Kidney epithelial cell (primary cell): ENCODE data around the gene CAMTA1. TPM values are rescaled to one million over a fixed set of nuclear protein-coding genes. Genes with fewer than 3 reads are reported as not detected.

Source experiments
- DNase-seq: peaks from one replicate; pipeline ENCODE4 v3.0.0-alpha.2; 2010; ENCODE audit warnings: low read depth
- H3K27me3 ChIP-seq: 2 replicates; pipeline ENCODE4 v1.6.0; 2011; ENCODE audit warnings: low read length; ENCODE audit not compliant: control insufficient read depth, insufficient read depth
- H3K36me3 ChIP-seq: 2 replicates; pipeline ENCODE4 v1.5.1; 2011; ENCODE audit warnings: low read length; ENCODE audit not compliant: control insufficient read depth, insufficient read depth
- H3K4me3 ChIP-seq: 2 replicates; pipeline ENCODE4 v1.5.1; 2011; ENCODE audit warnings: low read depth, mild to moderate bottlenecking, control low read depth, low read length
- CTCF ChIP-seq: IDR thresholded peaks from 2 replicates; pipeline ENCODE4 v1.5.1; 2011; ENCODE audit warnings: mild to moderate bottlenecking, moderate library complexity, low read length, control low read depth, inconsistent platforms; ENCODE audit not compliant: insufficient read depth, poor library complexity, severe bottlenecking
- total RNA-seq: library from RNA; depleted of rRNA; stranded (reverse); fragments of >200 nt; gene quantifications from 2 replicates; pipeline ENCODE4 v1.2.3, GENCODE V29; 2015

CAMTA1 gene
- total RNA-seq, 1 donor from 2014 or later: 76.5 TPM

GRCh38 chr1:6882414-6882813, 97.2 kb downstream of the CAMTA1 start:
- Histone ChIP-seq H3K36me3 (no peaks in the 10 kb centered on the region), H3K4me3 (no peak overlapping the region), H3K27me3 (no peaks in the 10 kb centered on the region)
- DNase-seq: no peak
- no peak for TF ChIP-seq CTCF

- H3K4me3 ChIP-seq: no peak overlapping the region
- no peak for TF ChIP-seq CTCF
- H3K36me3 ChIP-seq: peaks cover 1% of the 10 kb centered on the region
- no peak for DNase-seq
- no peaks in the 10 kb centered on the region for H3K27me3 ChIP-seq
Observed at GRCh38 chr1:6884652-6885153, 99.4 kb downstream of the CAMTA1 start.

GRCh38 chr1:6885426-6885825, 100.2 kb downstream of the CAMTA1 start:
- peaks cover 1% of the 10 kb centered on the region for H3K36me3 ChIP-seq
- H3K27me3 ChIP-seq: no peaks in the 10 kb centered on the region
- DNase-seq: no peak
- no peak overlapping the region for H3K4me3 ChIP-seq
- TF ChIP-seq CTCF: no peak

GRCh38 chr1:6886523-6886922, 101.3 kb downstream of the CAMTA1 start:
- DNase-seq: no peak
- Histone ChIP-seq H3K27me3 (no peaks in the 10 kb centered on the region), H3K36me3 (peaks cover 1% of the 10 kb centered on the region), H3K4me3 (no peak overlapping the region)
- no peak for TF ChIP-seq CTCF

- Histone ChIP-seq H3K27me3 (no peaks in the 10 kb centered on the region), H3K36me3 (peaks cover 1% of the 10 kb centered on the region), H3K4me3 (no peak overlapping the region)
- no peak for TF ChIP-seq CTCF
- DNase-seq: no peak
Observed at GRCh38 chr1:6888268-6888667, 103.0 kb downstream of the CAMTA1 start.

GRCh38 chr1:6888870-6889269, 103.6 kb downstream of the CAMTA1 start:
- DNase-seq: no peak
- no peak for TF ChIP-seq CTCF
- H3K27me3 ChIP-seq: no peaks in the 10 kb centered on the region
- H3K36me3 ChIP-seq: peaks cover 1% of the 10 kb centered on the region
- no peak overlapping the region for H3K4me3 ChIP-seq
